ENCODE measurements around the gene PIP4K2C.
"Not testable (repeated sequence)": the region's sequence is repeated elsewhere in the genome, so short reads cannot be mapped to it uniquely, and the experiment has no call there.

Gene PIP4K2C

GRCh38 chr12:57609781-57610553, 19.0 kb downstream of the PIP4K2C start:
- DNase-seq (ENCODE audit: low read depth, low spot score): no peak

- no peak for DNase-seq (ENCODE audit: low read depth, low spot score)
These were observed 19.6 kb downstream of the PIP4K2C start for GRCh38 chr12:57610554-57611107.

GRCh38 chr12:57611108-57611826, 20.3 kb downstream of the PIP4K2C start, which contains the start of gene ARHGEF25:
ARHGEF25 (plus strand) TSS chr12:57611435; CDS start chr12:57611895, 460 bp downstream.
- no peak for DNase-seq (ENCODE audit: low read depth, low spot score)

- no peak for DNase-seq (ENCODE audit: low read depth, low spot score)
These were observed 21.1 kb downstream of the PIP4K2C start for GRCh38 chr12:57611827-57612710.

- DNase-seq (ENCODE audit: low read depth, low spot score): no peak
These were observed 21.9 kb downstream of the PIP4K2C start for GRCh38 chr12:57612711-57613426.

GRCh38 chr12:57613427-57614109, 22.6 kb downstream of the PIP4K2C start:
- no peak for DNase-seq (ENCODE audit: low read depth, low spot score)

- no peak for DNase-seq (ENCODE audit: low read depth, low spot score)
These were observed 23.4 kb downstream of the PIP4K2C start for GRCh38 chr12:57614178-57614947.

- DNase-seq (ENCODE audit: low read depth, low spot score): no peak
These were observed 24.0 kb downstream of the PIP4K2C start for GRCh38 chr12:57614948-57615500.

- no peak for DNase-seq (ENCODE audit: low read depth, low spot score)
These were observed 24.6 kb downstream of the PIP4K2C start for GRCh38 chr12:57615637-57616036.

GRCh38 chr12:57616383-57617101, 25.6 kb downstream of the PIP4K2C start:
- DNase-seq (ENCODE audit: low read depth, low spot score): no peak

GRCh38 chr12:57617942-57618341, 26.9 kb downstream of the PIP4K2C start:
- no peak for DNase-seq (ENCODE audit: low read depth, low spot score)

- DNase-seq (ENCODE audit: low read depth, low spot score): not testable (repeated sequence)
These were observed 27.4 kb downstream of the PIP4K2C start for GRCh38 chr12:57618431-57618830.

GRCh38 chr12:57618966-57619433, 28.0 kb downstream of the PIP4K2C start:
- DNase-seq (ENCODE audit: low read depth, low spot score): no peak

GRCh38 chr12:57619434-57620244, 28.6 kb downstream of the PIP4K2C start:
- DNase-seq (ENCODE audit: low read depth, low spot score): no peak

GRCh38 chr12:57620245-57620935, 29.4 kb downstream of the PIP4K2C start:
- DNase-seq (ENCODE audit: low read depth, low spot score): no peak

GRCh38 chr12:57620936-57621496, 30.0 kb downstream of the PIP4K2C start:
- no peak for DNase-seq (ENCODE audit: low read depth, low spot score)
